Activated T-helper 2 cell treated with anti-CD3 and anti-CD28 coated beads, Interferon-gamma antibody, Interleukin-2, Interleukin-4, amounts not matched to agents 10 μg/mL and 5 μg/mL and 100 μg/mL, durations not matched to agents 14 hours and 24 hours and 36 hours (primary cell): Measurements from ENCODE around the gene EMC8. TPM values are rescaled to one million over a fixed set of nuclear protein-coding genes. Genes with fewer than 3 reads are reported as not detected.
"Not testable (repeated sequence)": the region's sequence is repeated elsewhere in the genome, so short reads cannot be mapped to it uniquely, and the experiment has no call there.

Source experiments
- DNase-seq: peaks from one replicate; pipeline ENCODE4 v3.0.0; 2021; ENCODE audit warnings: low spot score
- H3K27ac Mint-ChIP-seq: one replicate; pipeline ENCODE4 v1.8.0; 2021; ENCODE audit warnings: mixed read lengths
- H3K27me3 Mint-ChIP-seq: one replicate; pipeline ENCODE4 v1.8.0; 2021; ENCODE audit warnings: low read depth, mixed read lengths
- H3K36me3 Mint-ChIP-seq: one replicate; pipeline ENCODE4 v1.8.0; 2021; ENCODE audit warnings: low read depth, mixed read lengths
- H3K4me1 Mint-ChIP-seq: one replicate; pipeline ENCODE4 v1.8.0; 2021; ENCODE audit warnings: low read depth, mixed read lengths
- H3K4me3 Mint-ChIP-seq: one replicate; pipeline ENCODE4 v1.8.0; 2021; ENCODE audit warnings: low read depth, mild to moderate bottlenecking, moderate library complexity, mixed read lengths
- H3K9me3 Mint-ChIP-seq: one replicate; pipeline ENCODE4 v1.8.0; 2021; ENCODE audit warnings: mixed read lengths
- intact Hi-C: fragments of 100-400 bp; cut with micrococcal nuclease; formaldehyde crosslinking; loops from one replicate; pipeline ENCODE4 v1.15.1; 2023
- total RNA-seq: library from RNA; stranded (reverse); gene quantifications from 2 replicates; pipeline ENCODE4 v1.2.3, GENCODE V29; 2022

Gene EMC8
- total RNA-seq, 1 donor from 2014 or later = 40.2 TPM

GRCh38 chr16:85819245-85819644 is 19.9 kb upstream of the EMC8 start:
- Mint-ChIP-seq H3K27me3 (peaks cover 5% of the 10 kb centered on the region), H3K4me3 (no peak overlapping the region), H3K4me1 (no peaks in the 10 kb centered on the region), H3K9me3 (no peaks in the 10 kb centered on the region), H3K27ac (no peak overlapping the region), H3K36me3 (no peaks in the 10 kb centered on the region)
- DNase-seq = peak; percentile 74
- intact Hi-C loops = no loop called here

- H3K27ac Mint-ChIP-seq, DNase-seq, H3K36me3 Mint-ChIP-seq, H3K4me3 Mint-ChIP-seq, intact Hi-C loops, H3K4me1 Mint-ChIP-seq, H3K9me3 Mint-ChIP-seq: not testable (repeated sequence)
- H3K27me3 Mint-ChIP-seq = peaks cover 11% of the 10 kb centered on the region
These were observed 17.9 kb upstream of the EMC8 start for GRCh38 chr16:85817195-85817594.

GRCh38 chr16:85816159-85816558 is 16.8 kb upstream of the EMC8 start:
- H3K27ac Mint-ChIP-seq = no peak overlapping the region
- H3K4me1 Mint-ChIP-seq = no peaks in the 10 kb centered on the region
- no peak for DNase-seq
- H3K4me3 Mint-ChIP-seq = no peak overlapping the region
- intact Hi-C loops = no loop called here
- H3K9me3 Mint-ChIP-seq = no peaks in the 10 kb centered on the region
- no peaks in the 10 kb centered on the region for H3K36me3 Mint-ChIP-seq
- H3K27me3 Mint-ChIP-seq = peaks cover 19% of the 10 kb centered on the region

GRCh38 chr16:85812811-85813700 is 13.7 kb upstream of the EMC8 start:
- DNase-seq = no peak
- H3K27ac Mint-ChIP-seq = no peak overlapping the region
- intact Hi-C loops = no loop called here
- H3K9me3 Mint-ChIP-seq = no peaks in the 10 kb centered on the region
- H3K36me3 Mint-ChIP-seq = no peaks in the 10 kb centered on the region
- H3K4me1 Mint-ChIP-seq = no peaks in the 10 kb centered on the region
- peaks cover 14% of the 10 kb centered on the region for H3K27me3 Mint-ChIP-seq
- no peak overlapping the region for H3K4me3 Mint-ChIP-seq

GRCh38 chr16:85812031-85812807 is 12.9 kb upstream of the EMC8 start:
- no peak for DNase-seq
- H3K27ac Mint-ChIP-seq = no peak overlapping the region
- H3K9me3 Mint-ChIP-seq = no peaks in the 10 kb centered on the region
- peaks cover 14% of the 10 kb centered on the region for H3K27me3 Mint-ChIP-seq
- H3K4me1 Mint-ChIP-seq = no peaks in the 10 kb centered on the region
- no peaks in the 10 kb centered on the region for H3K36me3 Mint-ChIP-seq
- intact Hi-C loops = no loop called here
- no peak overlapping the region for H3K4me3 Mint-ChIP-seq

GRCh38 chr16:85810742-85811115 is 11.4 kb upstream of the EMC8 start:
- Mint-ChIP-seq H3K9me3 (no peaks in the 10 kb centered on the region), H3K27ac (no peak overlapping the region)

GRCh38 chr16:85810097-85810741 is 10.9 kb upstream of the EMC8 start:
- H3K36me3 Mint-ChIP-seq = peaks cover 18% of the 10 kb centered on the region
- DNase-seq = no peak
- H3K27ac Mint-ChIP-seq = no peak overlapping the region
- intact Hi-C loops = no loop called here
- no peaks in the 10 kb centered on the region for H3K9me3 Mint-ChIP-seq
- no peak overlapping the region for H3K4me3 Mint-ChIP-seq
- peaks cover 14% of the 10 kb centered on the region for H3K27me3 Mint-ChIP-seq
- no peaks in the 10 kb centered on the region for H3K4me1 Mint-ChIP-seq

More at GRCh38 chr16:85810742-85811115, 11.4 kb upstream of the EMC8 start:
- peaks cover 14% of the 10 kb centered on the region for H3K27me3 Mint-ChIP-seq
- intact Hi-C loops = no loop called here
- H3K4me3 Mint-ChIP-seq = no peak overlapping the region
- H3K36me3 Mint-ChIP-seq = peaks cover 13% of the 10 kb centered on the region
- DNase-seq = no peak
- no peaks in the 10 kb centered on the region for H3K4me1 Mint-ChIP-seq

GRCh38 chr16:85809645-85810044 is 10.3 kb upstream of the EMC8 start:
- DNase-seq = no peak
- no peaks in the 10 kb centered on the region for H3K4me1 Mint-ChIP-seq
- H3K27ac Mint-ChIP-seq = no peak overlapping the region
- H3K27me3 Mint-ChIP-seq = peaks cover 14% of the 10 kb centered on the region
- intact Hi-C loops = no loop called here
- H3K9me3 Mint-ChIP-seq = no peaks in the 10 kb centered on the region
- H3K36me3 Mint-ChIP-seq = peaks cover 23% of the 10 kb centered on the region
- no peak overlapping the region for H3K4me3 Mint-ChIP-seq

- intact Hi-C loops = no loop called here
- H3K27ac Mint-ChIP-seq = peak overlapping the region; percentile 33
These were observed 9.6 kb upstream of the EMC8 start for GRCh38 chr16:85808926-85809325.

GRCh38 chr16:85808104-85808503 is 8.8 kb upstream of the EMC8 start:
- H3K4me1 Mint-ChIP-seq, DNase-seq, H3K4me3 Mint-ChIP-seq, H3K27ac Mint-ChIP-seq, H3K9me3 Mint-ChIP-seq, intact Hi-C loops: not testable (repeated sequence)
- peaks cover 37% of the 10 kb centered on the region for H3K36me3 Mint-ChIP-seq
- peaks cover 14% of the 10 kb centered on the region for H3K27me3 Mint-ChIP-seq

More at GRCh38 chr16:85808926-85809325, 9.6 kb upstream of the EMC8 start:
- H3K4me1 Mint-ChIP-seq = peaks cover 2% of the 10 kb centered on the region
- DNase-seq = no peak
- peaks cover 29% of the 10 kb centered on the region for H3K36me3 Mint-ChIP-seq
- no peaks in the 10 kb centered on the region for H3K9me3 Mint-ChIP-seq
- H3K27me3 Mint-ChIP-seq = peaks cover 14% of the 10 kb centered on the region
- H3K4me3 Mint-ChIP-seq = no peak overlapping the region

GRCh38 chr16:85807340-85807739 is 8.0 kb upstream of the EMC8 start:
- H3K4me3 Mint-ChIP-seq, H3K9me3 Mint-ChIP-seq, intact Hi-C loops, DNase-seq, H3K27me3 Mint-ChIP-seq, H3K27ac Mint-ChIP-seq, H3K4me1 Mint-ChIP-seq: not testable (repeated sequence)
- peaks cover 45% of the 10 kb centered on the region for H3K36me3 Mint-ChIP-seq

- Mint-ChIP-seq H3K4me3 (no peak overlapping the region), H3K9me3 (no peaks in the 10 kb centered on the region), H3K27me3 (peaks cover 2% of the 10 kb centered on the region), H3K36me3 (peaks cover 53% of the 10 kb centered on the region), H3K27ac (no peak overlapping the region), H3K4me1 (peaks cover 10% of the 10 kb centered on the region)
- intact Hi-C loops = no loop called here
- DNase-seq = no peak
These were observed 7.2 kb upstream of the EMC8 start for GRCh38 chr16:85806539-85806938.
